GM18526 (cell line): Measurements from ENCODE around the gene ELAPOR2.

Experiments used
- POLR2A ChIP-seq: IDR thresholded peaks from 3 replicates; pipeline ENCODE4 v1.6.1; 2011; ENCODE audit not compliant: insufficient read length; ENCODE audit errors: extremely low read depth

ELAPOR2 gene

DNA sequence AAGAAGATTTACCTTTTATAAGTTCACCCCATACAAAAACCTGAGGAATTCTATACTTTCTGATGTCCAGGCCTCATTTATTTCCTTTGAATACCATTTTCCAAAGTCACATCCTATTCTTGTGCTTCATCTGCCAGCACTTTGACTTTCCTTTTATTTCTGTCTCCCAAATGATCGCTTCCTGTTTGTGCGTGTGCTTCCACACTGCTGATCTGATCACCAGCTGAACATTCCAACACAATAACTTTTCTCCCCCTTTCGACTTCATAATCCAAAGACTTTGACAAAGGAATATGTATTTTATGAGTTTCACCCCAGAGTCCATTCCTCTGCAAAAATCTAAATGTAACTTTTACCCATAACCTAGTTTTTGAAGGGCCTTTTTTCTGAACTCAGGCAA is 3.1 kb downstream of the ELAPOR2 start:
- TF ChIP-seq POLR2A = no peak

DNA sequence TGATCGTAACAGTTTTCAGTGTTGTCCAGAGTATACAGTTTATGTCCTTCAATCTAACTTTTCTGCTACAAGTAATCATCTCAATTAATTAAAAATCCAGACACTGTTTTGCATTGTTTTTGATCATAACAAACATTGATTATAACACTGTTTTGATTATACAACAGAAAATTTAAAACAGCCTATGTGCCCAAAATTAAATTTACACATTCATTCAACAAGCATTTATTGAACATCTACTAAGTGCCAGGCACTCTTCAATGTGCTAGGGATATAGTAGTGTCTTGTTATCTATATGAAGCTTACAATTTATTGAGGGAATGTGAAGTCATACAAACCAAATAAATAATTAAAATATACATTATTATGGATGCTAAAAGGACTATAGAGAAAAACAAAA is 10.6 kb downstream of the ELAPOR2 start:
- TF ChIP-seq POLR2A = no peak

DNA sequence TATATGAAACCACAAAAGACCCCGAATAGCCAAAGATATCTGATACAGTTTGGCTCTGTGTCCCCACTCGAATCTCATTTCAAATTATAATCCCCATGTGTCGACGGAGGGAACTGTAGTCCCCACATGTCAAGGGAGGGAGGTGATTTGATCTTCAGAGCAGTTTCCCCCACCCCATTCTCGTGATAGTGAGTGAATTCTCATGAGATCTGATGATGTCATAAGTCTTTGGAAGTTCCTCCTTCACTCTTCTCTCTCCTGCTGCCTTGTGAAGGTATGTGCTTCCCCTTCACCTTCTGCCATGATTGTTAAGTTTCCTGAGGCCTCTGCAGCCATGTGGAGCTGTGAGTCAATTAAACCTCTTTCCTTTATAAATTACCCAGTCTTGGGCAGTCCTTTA is 13.0 kb downstream of the ELAPOR2 start:
- TF ChIP-seq POLR2A = no peak

DNA sequence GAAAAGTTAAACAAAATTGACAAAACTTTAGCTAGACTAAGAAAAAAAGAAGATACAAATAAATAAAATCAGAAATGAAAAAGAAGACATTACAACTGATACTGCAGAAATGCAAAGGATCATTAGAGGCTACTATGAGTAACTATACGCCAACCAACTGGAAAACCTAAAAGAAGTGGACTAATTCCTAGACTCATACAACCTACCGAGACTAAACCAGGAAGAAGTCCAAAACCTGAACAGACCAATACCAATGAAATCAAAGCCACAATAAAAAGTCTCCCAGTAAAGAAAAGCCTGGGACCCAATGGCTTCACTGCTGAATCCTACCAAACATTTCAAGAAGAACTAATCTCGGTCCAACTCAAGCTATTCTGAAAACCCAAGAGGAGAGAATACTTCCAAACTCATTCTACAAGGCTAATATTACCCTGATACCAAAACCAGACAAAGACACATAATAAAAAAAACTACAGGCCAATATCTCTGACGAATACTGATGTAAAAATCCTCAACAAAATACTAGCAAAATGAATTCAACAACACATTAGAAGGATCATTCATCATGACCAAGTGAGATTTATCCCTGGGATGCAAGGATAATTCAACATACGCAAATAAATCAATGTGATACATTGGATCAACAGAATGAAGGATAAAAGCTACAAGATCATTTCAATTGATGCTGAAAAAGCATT is 20.3 kb downstream of the ELAPOR2 start:
- no peak for TF ChIP-seq POLR2A

DNA sequence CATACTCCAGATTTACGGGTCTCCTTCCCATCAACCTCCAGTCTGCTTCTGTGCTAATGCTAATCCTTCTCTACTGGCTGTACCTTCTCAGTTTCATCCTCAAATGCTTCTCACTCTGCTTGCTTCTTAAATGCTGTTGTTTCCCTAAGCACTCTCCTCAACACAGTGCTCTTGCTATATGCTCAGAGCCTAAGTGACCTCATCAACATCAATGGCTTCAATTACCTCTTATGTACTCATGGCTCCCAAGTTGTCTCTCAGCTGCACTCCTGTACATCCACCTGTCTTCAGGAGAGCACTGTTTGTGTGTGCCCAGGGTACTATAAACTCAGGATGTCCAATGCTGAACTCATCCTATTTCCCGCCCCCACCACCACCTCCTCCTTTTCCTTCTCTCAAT is 22.5 kb downstream of the ELAPOR2 start:
- no peak for TF ChIP-seq POLR2A

DNA sequence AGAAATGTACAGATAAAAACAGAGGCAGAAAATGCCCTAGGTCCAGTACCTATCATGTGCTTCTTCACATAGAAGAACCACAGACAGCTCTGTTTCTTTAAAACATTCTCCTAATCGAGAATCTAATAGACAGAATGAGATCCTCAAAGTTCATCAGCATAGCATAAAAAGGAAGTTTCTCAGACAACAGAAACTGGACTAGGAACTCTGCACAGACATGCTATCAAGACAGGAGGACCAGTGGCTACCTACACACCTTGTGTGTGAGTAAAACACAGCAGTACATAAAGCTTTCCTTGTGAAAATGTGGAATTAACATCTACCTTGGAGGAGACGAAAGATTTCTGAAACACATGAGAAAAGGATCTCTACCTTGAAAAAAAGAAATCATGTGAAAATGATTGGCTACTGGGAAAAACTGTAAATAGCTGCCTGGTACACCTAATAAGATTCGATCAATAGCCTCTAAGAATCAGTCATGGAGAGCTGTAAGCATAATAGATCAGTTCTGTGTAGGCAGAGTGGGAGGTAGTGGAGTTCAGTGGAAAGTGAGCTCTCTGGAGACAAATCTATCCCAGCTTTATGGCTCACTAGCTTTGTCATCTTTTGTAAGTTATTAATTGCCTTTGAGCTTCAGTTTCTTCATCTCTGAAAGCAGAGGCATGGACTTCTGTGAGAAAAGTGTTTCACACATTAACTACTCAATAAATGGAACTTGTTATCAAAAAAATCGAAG is 26.7 kb downstream of the ELAPOR2 start:
- TF ChIP-seq POLR2A = no peak

DNA sequence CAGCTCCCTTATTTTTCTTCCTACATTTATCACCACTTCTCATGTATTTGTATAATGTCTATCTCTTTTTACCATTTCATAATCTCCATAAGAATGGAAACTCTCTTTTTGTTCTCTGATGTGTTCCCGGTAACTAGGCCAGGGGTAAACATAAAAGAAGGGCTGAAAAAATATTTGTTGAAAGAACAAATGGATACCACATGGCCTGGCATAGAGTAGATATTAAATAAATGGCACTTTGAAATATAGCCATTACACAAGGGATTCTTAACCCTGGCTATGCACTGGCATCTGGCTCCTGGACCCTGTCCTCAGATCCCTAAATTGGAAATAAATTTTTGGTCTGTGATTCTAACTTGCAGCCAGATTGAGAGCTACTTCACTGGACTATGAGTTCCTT is 30.4 kb downstream of the ELAPOR2 start:
- no peak for TF ChIP-seq POLR2A

DNA sequence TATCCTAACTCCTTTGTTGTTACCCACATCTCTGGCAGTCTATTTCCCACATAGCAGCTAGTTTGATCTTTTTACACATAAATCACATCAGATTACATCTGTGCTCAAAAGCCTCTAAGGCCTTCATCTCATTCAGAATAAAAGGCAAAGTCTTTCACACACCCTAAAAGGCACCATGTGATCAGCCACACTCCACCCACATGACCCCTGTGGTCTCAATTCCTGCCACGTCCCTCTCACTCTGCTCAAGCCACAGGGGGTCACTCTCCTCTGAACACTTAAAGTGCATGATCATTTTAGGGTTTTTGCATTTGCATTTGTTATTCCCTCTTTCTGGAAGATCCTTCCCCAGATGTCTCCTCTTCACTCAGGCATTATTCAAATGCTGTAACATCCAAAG is 30.8 kb downstream of the ELAPOR2 start:
- no peak for TF ChIP-seq POLR2A

DNA sequence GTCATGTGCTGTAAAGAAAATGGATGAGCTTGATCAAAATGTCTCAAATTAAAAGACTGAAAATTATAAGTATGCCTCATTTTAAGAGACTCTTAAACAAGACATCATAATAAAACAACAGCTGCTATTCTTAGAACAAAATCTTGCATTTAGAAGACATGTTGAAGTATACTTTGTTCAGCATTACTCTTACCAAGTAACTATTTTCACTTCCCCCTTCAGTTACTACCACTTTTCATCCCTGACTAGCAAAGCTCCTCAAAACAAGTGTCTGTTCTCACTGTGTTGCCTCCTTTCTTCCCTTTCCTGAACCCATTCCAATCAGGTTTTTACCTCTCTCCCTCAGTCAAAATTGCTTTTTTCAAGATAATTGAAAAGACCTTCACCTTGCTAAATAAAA is 31.6 kb downstream of the ELAPOR2 start:
- TF ChIP-seq POLR2A = no peak

DNA sequence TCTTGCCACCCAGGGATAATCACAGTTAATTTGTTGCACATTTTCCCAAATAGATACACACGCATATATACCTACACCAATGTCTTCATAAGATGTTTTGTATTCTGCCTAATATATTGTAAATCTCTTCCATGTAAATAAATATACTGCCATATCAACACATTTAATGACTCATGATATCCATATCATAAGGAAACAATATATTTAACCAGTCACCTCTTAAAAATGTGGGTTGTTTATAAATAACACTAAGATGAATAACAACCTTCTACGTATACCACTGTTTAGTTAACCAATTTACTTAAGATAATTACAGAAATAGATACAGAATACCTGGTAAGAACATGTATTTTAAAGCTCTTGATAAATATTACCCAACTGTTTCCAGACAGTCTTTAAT is 38.2 kb downstream of the ELAPOR2 start:
- TF ChIP-seq POLR2A = no peak

DNA sequence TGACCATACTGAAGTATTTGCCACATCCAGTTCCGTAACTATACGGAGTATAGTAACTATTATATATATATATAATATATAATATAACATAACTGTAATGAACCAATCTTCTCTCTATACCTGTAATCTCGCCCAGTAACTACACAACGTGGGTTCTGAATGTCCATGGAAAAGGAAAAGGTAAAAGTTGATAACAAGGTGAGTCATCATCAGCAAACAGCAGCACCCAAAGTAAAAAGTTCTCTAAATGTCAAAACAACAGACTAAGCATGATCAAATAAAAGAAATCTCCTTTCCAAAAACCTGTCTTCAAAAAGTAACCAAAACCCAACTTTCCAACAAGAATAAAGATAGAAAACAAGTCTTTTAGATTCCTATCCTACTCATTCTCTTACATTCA is 42.8 kb downstream of the ELAPOR2 start:
- TF ChIP-seq POLR2A = no peak

DNA sequence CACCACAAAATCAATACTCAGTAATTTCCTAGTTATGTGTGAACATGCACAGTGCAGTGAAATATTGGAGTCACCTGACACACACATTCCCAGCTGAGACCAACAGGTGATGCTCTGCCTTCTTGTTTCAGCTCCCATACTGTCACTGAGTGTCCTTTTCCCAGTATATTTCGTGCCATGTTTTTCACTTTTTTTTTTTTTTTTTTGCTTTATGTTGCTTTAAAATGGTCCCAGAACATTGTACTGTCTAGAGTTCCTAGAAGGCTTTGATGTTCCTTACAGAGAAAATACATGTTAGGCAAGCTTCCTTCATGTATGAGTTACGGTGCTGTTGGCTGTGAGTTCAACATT is 45.6 kb downstream of the ELAPOR2 start:
- TF ChIP-seq POLR2A = no peak

DNA sequence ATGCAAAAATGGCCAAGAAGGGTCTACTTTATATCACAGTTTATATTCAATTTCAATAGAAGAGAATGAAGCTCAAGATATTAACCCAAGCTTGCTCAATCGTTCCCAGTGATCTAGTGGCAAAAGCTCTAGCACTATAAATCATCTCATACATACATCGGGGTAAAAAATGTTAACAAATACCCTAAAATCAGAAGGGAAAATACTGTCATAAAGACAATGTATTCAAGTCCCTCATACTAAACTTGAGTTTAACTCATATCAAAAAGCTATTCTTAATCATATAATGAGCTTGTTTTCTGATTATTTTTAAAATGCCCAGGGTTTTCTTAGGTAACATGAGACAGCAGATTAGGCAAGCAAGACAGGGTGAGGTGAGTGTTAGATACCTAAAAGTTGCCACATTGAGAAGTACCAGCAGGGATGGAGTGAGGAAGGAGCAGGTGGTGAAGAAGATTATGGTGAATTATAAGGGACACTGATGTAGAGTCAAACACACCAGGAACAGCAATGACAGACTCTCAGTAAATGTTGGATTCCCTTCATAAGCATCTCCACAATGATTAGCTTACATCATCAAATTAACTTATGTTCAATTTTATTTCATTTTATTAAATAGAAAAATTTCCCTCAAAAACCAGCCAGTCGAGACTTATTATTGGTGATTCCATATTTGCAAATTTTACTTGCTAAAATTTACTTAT is 46.2 kb downstream of the ELAPOR2 start:
- TF ChIP-seq POLR2A = no peak
